8988T (cell line): ENCODE results near the gene SLC10A6.

Source experiments
- DNase-seq: peaks from one replicate; pipeline ENCODE4 v3.0.0; 2011

Gene SLC10A6

DNA sequence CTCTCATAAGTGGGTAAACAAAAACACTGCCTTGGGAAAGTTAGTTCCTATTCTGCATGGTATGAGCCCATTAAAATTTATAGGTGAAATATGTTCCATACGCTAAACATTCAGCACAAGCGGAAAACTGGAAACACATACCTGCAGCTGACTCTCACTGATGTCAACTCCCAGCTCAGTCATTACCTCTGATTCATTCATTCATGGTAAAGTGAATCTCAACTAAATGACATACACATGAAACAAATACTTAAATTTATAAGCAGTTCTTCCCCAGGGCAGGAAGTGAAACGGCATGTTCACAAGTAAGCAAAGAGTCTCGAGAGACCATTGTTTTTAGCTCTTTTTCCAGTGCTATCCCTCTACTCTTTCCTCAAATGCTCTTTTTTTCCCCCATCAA is 1.6 kb downstream of the SLC10A6 start:
- DNase-seq = no peak

DNA sequence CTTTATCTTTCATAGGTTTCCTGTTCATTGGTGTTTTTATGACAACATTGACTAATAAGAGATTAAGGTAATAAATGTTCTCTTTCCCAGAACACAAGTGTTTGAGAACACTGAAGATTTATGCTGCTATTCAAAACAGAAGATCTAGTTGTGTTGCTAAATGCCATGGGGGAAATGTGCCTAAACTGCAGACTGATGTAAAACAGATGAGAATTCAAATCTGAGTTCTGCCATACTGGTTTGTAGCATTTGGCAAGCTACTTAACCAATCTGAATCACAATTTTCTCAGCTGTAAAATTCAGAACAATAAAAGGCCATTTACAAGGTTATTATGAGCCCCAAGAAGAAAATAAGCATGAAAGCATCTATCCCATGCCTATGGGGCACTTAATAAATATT is 2.3 kb downstream of the SLC10A6 start:
- DNase-seq = no peak

GRCh38 chr4:86845593-86845992 is 3.6 kb downstream of the SLC10A6 start:
- DNase-seq = no peak

- DNase-seq = no peak
These were observed 7.9 kb downstream of the SLC10A6 start for GRCh38 chr4:86841309-86841708.

DNA sequence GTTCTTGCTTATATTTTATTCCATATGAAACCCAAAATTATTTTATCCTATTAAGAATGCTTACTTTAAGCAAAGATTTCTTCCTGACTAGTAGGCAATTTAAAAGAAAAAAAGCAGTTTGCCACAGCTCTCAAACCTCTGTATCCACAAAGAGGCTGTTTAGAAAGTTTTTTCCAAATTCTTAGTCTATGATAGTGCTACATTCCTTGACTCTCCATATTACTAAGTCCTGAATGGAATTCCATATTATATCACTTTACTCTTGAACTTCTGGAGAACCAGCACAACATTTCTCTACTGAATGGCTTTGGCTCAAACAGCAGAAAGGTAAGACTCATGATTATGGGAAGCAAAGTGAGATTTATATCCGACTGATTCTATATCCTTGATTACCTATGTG is 8.3 kb downstream of the SLC10A6 start:
- DNase-seq = no peak

DNA sequence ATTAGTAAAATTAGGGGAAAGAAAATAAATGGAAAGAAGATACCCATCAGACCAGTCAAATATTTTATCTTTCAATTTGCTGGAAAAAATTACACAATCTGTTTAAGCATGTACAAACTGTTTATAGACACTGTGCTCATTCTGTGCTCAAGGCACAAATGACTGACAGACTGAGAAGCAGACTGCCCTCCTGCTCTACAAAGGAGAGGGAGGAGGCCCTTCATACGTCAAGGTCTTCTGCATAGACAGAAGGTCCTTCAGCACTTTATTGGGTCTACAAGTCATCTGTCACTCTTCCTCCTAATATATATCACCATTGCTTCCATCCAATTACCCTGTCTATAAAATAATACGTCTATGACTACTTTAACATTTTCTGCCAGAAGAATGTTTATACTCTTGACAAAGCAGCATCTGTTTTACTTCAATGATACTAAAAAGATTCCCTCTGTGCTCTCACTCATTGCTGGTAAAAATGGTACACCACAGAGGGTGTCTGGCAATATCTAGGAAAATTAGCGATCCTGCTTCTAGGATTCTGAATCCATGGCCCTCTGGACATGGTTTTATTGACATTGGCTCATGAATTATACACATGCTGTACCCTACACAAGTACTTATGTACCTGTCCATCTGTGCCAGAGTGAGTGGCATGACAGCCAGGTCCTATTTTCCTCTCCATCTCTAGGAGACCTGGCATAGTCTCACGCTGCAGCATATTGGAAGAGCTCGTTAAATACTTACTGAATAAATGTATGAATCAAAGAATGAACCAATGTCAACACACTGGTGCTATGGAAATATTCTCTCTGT is 11.3 kb downstream of the SLC10A6 start:
- DNase-seq = no peak

DNA sequence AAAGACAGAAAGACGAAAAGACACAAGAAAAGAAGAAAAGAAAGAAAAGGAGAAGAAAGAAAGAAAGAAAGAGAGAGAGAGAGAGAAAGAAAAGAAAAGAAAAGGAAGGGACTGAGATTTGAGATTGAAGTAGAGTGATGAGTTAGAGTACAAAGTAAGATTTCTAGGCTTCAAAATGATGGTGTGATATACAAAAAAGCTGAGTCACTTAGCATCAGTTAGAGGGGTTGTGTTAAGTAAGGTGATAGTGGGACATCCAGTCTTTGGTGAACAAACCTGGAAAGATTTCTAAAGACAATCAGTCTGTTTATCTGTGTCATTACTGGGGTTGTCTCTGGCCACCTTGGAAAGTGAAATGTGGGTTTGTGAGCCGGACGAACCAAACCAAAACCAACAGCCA is 13.5 kb downstream of the SLC10A6 start:
- no peak for DNase-seq

DNA sequence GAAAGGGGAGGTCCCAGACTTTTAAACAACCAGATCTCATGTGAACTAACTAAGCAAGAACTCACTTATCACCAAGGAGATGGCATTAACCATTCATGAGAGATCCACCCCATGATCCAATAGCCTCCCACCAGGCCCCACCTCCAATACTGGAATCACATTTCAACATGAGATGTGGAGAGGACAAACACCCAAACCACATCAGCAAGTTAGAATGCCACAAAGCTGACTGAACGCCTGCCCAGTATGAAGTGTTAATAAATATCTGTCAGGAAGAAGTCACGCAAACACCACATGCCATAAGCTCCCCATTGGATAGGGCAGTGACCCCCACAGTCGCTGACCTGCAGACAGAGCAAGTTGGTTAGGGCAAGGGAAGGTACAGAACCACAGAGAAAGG is 14.3 kb downstream of the SLC10A6 start:
- DNase-seq = no peak

DNA sequence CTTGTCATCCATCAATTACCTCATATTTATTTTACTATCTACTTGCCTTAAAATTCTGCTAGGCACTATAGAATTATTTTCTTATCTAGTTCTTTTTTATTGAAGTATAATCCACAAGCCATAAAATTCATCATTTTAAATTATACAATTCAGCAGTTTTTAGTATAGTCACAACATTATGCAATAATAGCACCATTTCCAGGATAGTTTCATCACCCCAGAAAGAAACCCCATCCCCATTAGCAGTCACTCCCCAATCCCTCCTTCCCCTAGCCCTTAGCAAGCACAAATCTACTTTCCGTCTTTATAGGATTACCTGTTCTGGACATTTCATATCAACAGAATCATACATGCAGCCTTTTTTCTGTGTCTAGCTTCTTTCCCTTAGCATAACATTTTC is 15.6 kb downstream of the SLC10A6 start:
- DNase-seq = no peak

GRCh38 chr4:86831262-86832130 is 17.7 kb downstream of the SLC10A6 start:
- DNase-seq = no peak

DNA sequence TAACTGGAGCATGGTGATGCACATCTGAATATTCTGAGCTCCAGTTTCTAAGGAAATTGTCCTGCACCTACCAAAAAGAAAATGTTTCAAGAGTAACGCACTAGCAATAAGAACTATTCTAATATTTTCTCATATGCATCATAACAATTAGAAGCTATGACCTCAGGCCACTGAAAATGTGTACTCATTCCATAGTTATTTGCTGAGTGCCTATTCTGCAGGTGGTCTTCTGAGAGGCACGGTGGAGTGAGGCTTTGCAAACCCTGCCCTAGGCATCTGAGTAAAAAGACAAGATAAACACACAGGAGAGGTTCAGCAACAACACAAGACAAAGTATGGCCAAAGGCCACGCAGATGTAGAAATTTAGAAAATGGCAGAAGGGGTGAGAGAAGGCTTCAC is 23.7 kb downstream of the SLC10A6 start:
- no peak for DNase-seq

DNA sequence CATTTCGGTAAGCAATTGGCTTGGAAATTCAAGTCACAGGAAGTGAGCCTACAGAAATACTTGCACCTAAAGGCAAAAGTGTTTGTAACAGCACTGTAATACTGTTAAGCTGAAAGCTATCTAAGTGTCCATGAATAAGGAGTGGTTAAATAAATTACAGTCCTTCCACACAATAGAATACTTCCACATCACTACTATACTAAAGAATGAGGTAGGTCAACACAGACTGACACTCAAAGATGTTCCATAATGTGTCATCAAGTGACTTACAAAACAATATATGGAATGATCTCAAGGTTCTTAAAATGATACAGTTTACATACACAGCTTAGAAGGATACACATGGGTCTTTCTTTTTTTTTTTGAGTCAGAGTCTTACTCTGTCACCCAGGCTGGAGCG is 27.0 kb downstream of the SLC10A6 start:
- DNase-seq = no peak

- DNase-seq = no peak
These were observed 28.0 kb downstream of the SLC10A6 start for GRCh38 chr4:86821151-86821550.

- no peak for DNase-seq
These were observed 29.6 kb downstream of the SLC10A6 start for GRCh38 chr4:86819561-86819960.

DNA sequence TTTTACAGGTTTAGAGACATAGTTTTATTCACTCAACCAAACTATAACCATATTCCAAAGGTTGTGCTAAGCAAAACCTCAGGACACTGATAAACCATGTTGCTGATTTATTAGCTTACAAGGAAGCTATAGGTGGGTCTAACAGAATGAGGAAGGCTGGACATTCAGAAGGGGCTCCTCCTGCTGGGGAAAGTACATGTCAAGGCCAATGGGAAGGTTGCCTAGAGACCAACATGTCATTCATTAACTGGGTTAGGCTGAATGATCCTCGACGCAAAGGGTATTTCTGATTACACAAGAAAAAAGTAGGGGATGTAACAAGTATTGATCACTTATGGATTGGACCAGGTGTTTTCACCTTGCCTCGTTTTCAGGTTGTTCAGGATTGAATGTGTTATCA is 30.3 kb downstream of the SLC10A6 start:
- no peak for DNase-seq

DNA sequence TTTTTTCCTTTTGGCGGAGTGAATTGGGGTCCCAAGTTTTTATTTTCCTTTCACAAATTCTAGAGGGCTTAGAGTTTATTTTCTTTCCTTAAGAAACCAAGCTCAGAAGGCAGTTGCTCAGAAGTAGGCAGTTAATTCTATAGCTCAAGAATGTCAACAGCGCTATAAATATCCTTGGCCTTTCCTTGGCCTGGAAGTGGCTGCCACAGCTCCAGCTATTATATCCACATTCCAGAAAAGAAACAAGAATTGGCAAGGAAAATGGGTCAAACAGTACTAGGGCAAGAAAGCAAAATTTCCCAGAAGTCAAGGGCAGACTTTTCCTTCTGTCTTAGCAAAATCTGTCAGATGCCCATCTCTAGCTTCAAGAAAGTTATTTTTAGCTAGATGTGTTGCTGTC is 31.0 kb downstream of the SLC10A6 start:
- no peak for DNase-seq

DNA sequence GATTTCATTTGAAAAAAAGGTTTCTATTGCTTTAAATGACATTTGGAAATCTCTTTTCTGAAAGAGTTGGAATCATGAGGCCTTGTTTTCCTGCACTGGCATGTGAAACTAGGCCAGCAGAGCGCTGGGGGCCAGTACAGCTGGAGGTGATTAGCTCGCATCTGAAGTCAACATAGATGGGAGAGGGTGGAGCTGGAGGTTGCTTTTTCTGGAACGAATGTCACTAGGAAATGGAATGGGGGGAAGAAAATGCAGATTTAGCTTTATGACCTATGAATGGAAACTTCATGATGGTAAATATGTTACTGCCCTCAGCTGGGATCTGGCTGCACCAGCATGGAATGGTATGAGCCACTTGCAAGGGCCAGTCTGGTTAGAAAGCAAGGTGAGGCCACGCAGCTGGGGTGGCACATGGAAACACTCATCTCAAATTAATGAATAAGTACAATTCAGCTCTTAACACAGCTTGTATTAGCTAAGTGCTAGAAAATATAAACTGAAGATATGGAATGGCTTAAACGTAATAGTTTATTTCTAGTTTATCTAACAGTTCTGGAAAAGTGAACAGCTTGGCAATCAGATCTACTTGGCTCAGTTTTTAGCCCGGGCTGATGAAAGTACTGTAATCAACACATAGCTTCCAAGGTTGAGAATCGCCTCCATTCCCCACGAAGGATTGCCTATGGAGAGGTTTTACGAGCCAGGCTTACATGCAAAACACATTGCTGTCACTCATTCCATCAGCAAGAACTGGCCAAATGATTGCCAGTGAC is 32.5 kb downstream of the SLC10A6 start:
- DNase-seq = no peak

DNA sequence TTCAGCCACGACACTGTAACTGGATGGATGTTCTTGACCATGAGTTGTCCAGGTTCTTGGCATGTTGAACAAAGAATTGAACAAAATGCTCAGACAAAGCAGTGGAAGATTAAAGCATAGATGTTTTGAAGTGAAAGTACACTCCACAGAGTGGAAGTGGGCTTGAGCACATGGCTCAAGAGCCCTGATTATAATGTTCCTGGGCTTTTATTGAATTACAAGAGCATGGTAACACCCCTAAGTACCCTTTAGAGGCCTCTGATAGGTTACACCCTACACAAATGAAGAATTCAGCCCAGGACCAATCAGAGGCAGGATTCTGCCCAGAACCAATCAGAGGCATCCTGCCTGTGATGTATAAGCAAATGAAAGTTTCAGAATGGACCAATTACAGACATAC is 33.5 kb downstream of the SLC10A6 start:
- no peak for DNase-seq

- DNase-seq = no peak
These were observed 38.3 kb downstream of the SLC10A6 start for GRCh38 chr4:86810847-86811246.

- no peak for DNase-seq
These were observed 39.4 kb downstream of the SLC10A6 start for GRCh38 chr4:86809809-86810208.

- no peak for DNase-seq
These were observed 58.1 kb downstream of the SLC10A6 start for GRCh38 chr4:86791126-86791525.

GRCh38 chr4:86788826-86789225 is 60.4 kb downstream of the SLC10A6 start:
- no peak for DNase-seq

DNA sequence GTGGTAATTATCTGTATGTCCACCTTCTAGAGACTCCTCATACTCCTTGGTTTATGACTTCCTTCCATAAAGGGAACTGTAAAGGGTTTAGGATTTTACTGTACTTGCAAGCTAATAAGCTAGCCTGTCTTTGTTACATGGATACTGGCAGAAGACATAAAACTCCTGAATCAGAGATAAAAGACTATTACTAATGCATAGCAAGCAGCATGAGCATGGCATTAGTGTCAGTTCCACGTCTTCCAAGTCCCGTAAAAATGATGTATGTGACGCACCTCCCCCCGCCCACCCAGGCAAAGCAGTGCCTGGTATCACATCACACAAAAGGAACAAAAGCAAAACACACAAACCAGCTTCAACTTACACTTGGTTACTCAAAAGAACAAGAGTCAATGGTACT is 71.0 kb downstream of the SLC10A6 start:
- no peak for DNase-seq

- no peak for DNase-seq
These were observed 74.1 kb downstream of the SLC10A6 start for GRCh38 chr4:86775061-86775460.
